K562 (cell line): ENCODE measurements around the gene GFOD1. TPM values are rescaled to one million over a fixed set of nuclear protein-coding genes. Genes with fewer than 3 reads are reported as not detected.
A peak's percentile ranks its signal among the peaks of the same experiment; 100 is the strongest.

ENCODE experiments used
- AFF1 ChIP-seq, 2 experiments: fragments of 450-650 bp; IDR thresholded peaks; 2 replicates each; pipeline ENCODE4 v1.6.1; 2018; ENCODE audit warnings: mild to moderate bottlenecking in 2 of 2, low read depth in 1 of 2; ENCODE audit not compliant: partially characterized antibody in 2 of 2
- ARNT ChIP-seq, 2 experiments: fragments of 450-650 bp; IDR thresholded peaks; 2 replicates each; pipeline ENCODE4 v1.6.1; 2016; ENCODE audit warnings: mild to moderate bottlenecking in 1 of 2
- CEBPZ ChIP-seq: fragments of 150-350 bp; IDR thresholded peaks from 2 replicates; pipeline ENCODE4 v1.6.1; 2014; ENCODE audit warnings: low read depth, mild to moderate bottlenecking, low read length, borderline replicate concordance
- CREB3 ChIP-seq: fragments of 450-650 bp; conservative IDR thresholded peaks from 2 replicates; pipeline ENCODE4 v1.6.1; 2016; ENCODE audit warnings: missing genetic modification characterization, low read depth, mild to moderate bottlenecking, missing compliant biosample characterization, moderate library complexity
- FOXA3 ChIP-seq, 2 experiments: fragments of 450-650 bp in 1 of 2; sonication (generic) in 1 of 2; formaldehyde crosslinking; IDR thresholded peaks in 1 of 2; conservative IDR thresholded peaks in 1 of 2; 2 replicates each; pipeline versions ENCODE4 v1.4.0 to v1.8.0; 2020 to 2022; ENCODE audit warnings: mild to moderate bottlenecking in 2 of 2, missing genetic modification reagents in 1 of 2
- GTF2E2 ChIP-seq: fragments of 200-800 bp; sonication (Bioruptor generic); IDR thresholded peaks from 2 replicates; pipeline ENCODE4 v1.6.1; 2016; ENCODE audit warnings: missing genetic modification characterization, missing compliant biosample characterization
- HDAC3 ChIP-seq: fragments of 450-650 bp; IDR thresholded peaks from 2 replicates; pipeline ENCODE4 v1.6.1; 2018; ENCODE audit warnings: borderline replicate concordance, mild to moderate bottlenecking, moderate library complexity; ENCODE audit not compliant: partially characterized antibody
- MLLT1 ChIP-seq, 2 experiments: fragments of 450-650 bp; IDR thresholded peaks; 2 replicates each; pipeline ENCODE4 v1.6.1; 2016
- SAP30 ChIP-seq: fragments of 200-600 bp; sonication (generic); IDR thresholded peaks from 2 replicates; pipeline ENCODE4 v1.6.1; 2012; ENCODE audit warnings: borderline replicate concordance, low read depth, mild to moderate bottlenecking, moderate library complexity, low read length, control low read depth, inconsistent platforms; ENCODE audit not compliant: insufficient read depth, poor library complexity, severe bottlenecking
- ZNF592 ChIP-seq: fragments of 450-650 bp; IDR thresholded peaks from 2 replicates; pipeline ENCODE4 v1.6.1; 2017; ENCODE audit warnings: antibody characterized with exemption, mild to moderate bottlenecking
- ZNF766 ChIP-seq: fragments of 200-800 bp; sonication (Bioruptor generic); conservative IDR thresholded peaks from 2 replicates; pipeline ENCODE4 v1.6.1; 2016; ENCODE audit warnings: missing genetic modification characterization, missing compliant biosample characterization
- polyA plus RNA-seq, 8 experiments: library from polyadenylated mRNA; depleted of rRNA in 4 of 8; stranded (reverse) in 5 of 8; unstranded in 3 of 8; fragments of >200 nt; fragmentation: Nextera tagmentation in 2 of 8; fragmentation: Illumina TruSeq in 1 of 8; extraction: Ambion mirVana in 2 of 8; extraction: Trizol in 1 of 8; gene quantifications; 2 replicates each; pipeline versions ENCODE4 v1.2.1 to v1.2.3, GENCODE V29; 2011 to 2014; ENCODE audit warnings: inconsistent platforms in 1 of 8, missing spikeins in 1 of 8
- total RNA-seq, 7 experiments: library from RNA; depleted of rRNA in 6 of 7; stranded (reverse); fragments of >200 nt in 6 of 7; fragmentation: Illumina TruSeq in 2 of 7; extraction: Trizol in 2 of 7; gene quantifications; 2 replicates each; pipeline versions ENCODE4 v1.2.1 to v1.2.3, GENCODE V29; 2011 to 2021; ENCODE audit warnings: low replicate concordance in 1 of 7

Gene GFOD1
- total and polyA plus RNA-seq, 9 of the 15 experiments (the other 6 are each of a cell fraction or from before 2014, with no cell fraction given), result 3.8 to 12.0 (median 8.2) TPM

GRCh38 chr6:13328875-13329183 lies 158.6 kb downstream of the GFOD1 start (continued):
- TF ChIP-seq ZNF592 (0 out of 2 replicates have a peak, but pooled peaks have one; percentile 20), MLLT1 (IDR thresholded peaks at IDR 0.05) (peak in 1 of 2 experiments; percentile 34; a peak in 1 of 4 replicates), HDAC3 (peak; percentile 29), SAP30 (peak; percentile 61), ARNT (IDR thresholded peaks at IDR 0.05) (0 out of 4 replicates have a peak, but pooled peaks of 1 of the 2 experiments have one; percentile 25), GTF2E2 (no peak), ZNF766 (0 out of 2 replicates have a peak, but pooled peaks have one; percentile 10), AFF1 (IDR thresholded peaks at IDR 0.05; ENCODE audit: low read depth in 1 of 2, partially characterized antibody in 2 of 2) (peak in 1 of 2 experiments; percentile 22), FOXA3 (CRISPR knock-in tag; conservative IDR thresholded peaks at IDR 0.05 in 1 of 2, IDR thresholded peaks at IDR 0.05 in 1 of 2) (peak in 1 of 2 experiments; percentile 58; a peak in 1 of 4 replicates), CEBPZ (no peak), CREB3 (tag) (peak; percentile 54; the same call in 1 of the 2 replicates)
